K562 (cell line): ENCODE measurements around the gene PRM3. TPM values are rescaled to one million over a fixed set of nuclear protein-coding genes. Genes with fewer than 3 reads are reported as not detected.

Experiments used
- BRCA1 ChIP-seq, 2 experiments: fragments of 450-650 bp in 1 of 2; sonication (generic) in 1 of 2; formaldehyde crosslinking in 1 of 2; IDR thresholded peaks; 2 replicates each; pipeline versions ENCODE4 v1.5.0 to v1.6.1; 2017 to 2020; ENCODE audit warnings: mild to moderate bottlenecking in 1 of 2, missing genetic modification reagents in 1 of 2
- BRD9 ChIP-seq: fragments of 450-650 bp; IDR thresholded peaks from 2 replicates; pipeline ENCODE4 v1.6.1; 2018; ENCODE audit warnings: low read depth; ENCODE audit not compliant: partially characterized antibody
- CBX3 ChIP-seq, 2 experiments: IDR thresholded peaks; 1 replicate in 1 of 2; 2 replicates in 1 of 2; pipeline ENCODE4 v1.6.1; 2012; ENCODE audit warnings: inconsistent platforms in 2 of 2, low read length in 2 of 2, borderline replicate concordance in 1 of 2, control low read depth in 1 of 2
- ESRRA ChIP-seq: fragments of 450-650 bp; IDR thresholded peaks from 2 replicates; pipeline ENCODE4 v1.6.1; 2014; ENCODE audit warnings: low read depth, mild to moderate bottlenecking, moderate library complexity, borderline replicate concordance
- KDM4B ChIP-seq, 2 experiments: fragments of 450-650 bp in 1 of 2; sonication (generic) in 1 of 2; IDR thresholded peaks; 2 replicates each; pipeline ENCODE4 v1.6.1; 2016 to 2017; ENCODE audit warnings: borderline replicate concordance in 2 of 2, antibody characterized with exemption in 1 of 2, low read depth in 1 of 2, mild to moderate bottlenecking in 1 of 2
- PHF21A ChIP-seq: fragments of 450-650 bp; IDR thresholded peaks from 2 replicates; pipeline ENCODE4 v1.6.1; 2017; ENCODE audit warnings: low read depth, borderline replicate concordance
- PHTF2 ChIP-seq: fragments of 250-450 bp; sonication (Bioruptor Pico); IDR thresholded peaks from 2 replicates; pipeline ENCODE4 v1.5.0; 2021; ENCODE audit warnings: mild to moderate bottlenecking
- POLR2B ChIP-seq: fragments of 450-650 bp; IDR thresholded peaks from 2 replicates; pipeline ENCODE4 v1.6.1; 2018; ENCODE audit warnings: low read depth; ENCODE audit not compliant: partially characterized antibody
- ZFP1 ChIP-seq: fragments of 450-650 bp; formaldehyde crosslinking; IDR thresholded peaks from 2 replicates; pipeline ENCODE4 v1.4.0; 2020; ENCODE audit warnings: mild to moderate bottlenecking, mixed read lengths
- ZNF146 ChIP-seq: IDR thresholded peaks from one replicate; pipeline ENCODE4 v1.6.1; 2018; ENCODE audit warnings: missing compliant biosample characterization; ENCODE audit not compliant: unreplicated experiment
- ZNF197 ChIP-seq: fragments of 200-800 bp; sonication (Bioruptor generic); IDR thresholded peaks from 2 replicates; pipeline ENCODE4 v1.6.1; 2016; ENCODE audit warnings: low read depth, missing genetic modification characterization, missing compliant biosample characterization
- polyA plus RNA-seq, 8 experiments: library from polyadenylated mRNA; depleted of rRNA in 4 of 8; stranded (reverse) in 5 of 8; unstranded in 3 of 8; fragments of >200 nt; fragmentation: Nextera tagmentation in 2 of 8; fragmentation: Illumina TruSeq in 1 of 8; extraction: Ambion mirVana in 2 of 8; extraction: Trizol in 1 of 8; gene quantifications; 2 replicates each; pipeline versions ENCODE4 v1.2.1 to v1.2.3, GENCODE V29; 2011 to 2014; ENCODE audit warnings: inconsistent platforms in 1 of 8, missing spikeins in 1 of 8
- total RNA-seq, 7 experiments: library from RNA; depleted of rRNA in 6 of 7; stranded (reverse); fragments of >200 nt in 6 of 7; fragmentation: Illumina TruSeq in 2 of 7; extraction: Trizol in 2 of 7; gene quantifications; 2 replicates each; pipeline versions ENCODE4 v1.2.1 to v1.2.3, GENCODE V29; 2011 to 2021; ENCODE audit warnings: low replicate concordance in 1 of 7
- TF ChIP-seq, protein P1 (sequence below): fragments of 200-800 bp; sonication (Bioruptor generic); IDR thresholded peaks from 2 replicates; pipeline ENCODE4 v1.6.1; 2017; ENCODE audit warnings: missing genetic modification characterization, missing compliant biosample characterization
- TF ChIP-seq, protein P2 (sequence below), 3 experiments: fragments of 200-800 bp in 1 of 3; sonication (Bioruptor generic) in 1 of 3; sonication (generic) in 1 of 3; formaldehyde crosslinking in 1 of 3; IDR thresholded peaks; 2 replicates each; pipeline versions ENCODE4 v1.6.1 to v1.8.0; 2016 to 2022; ENCODE audit warnings: mild to moderate bottlenecking in 2 of 3, missing compliant biosample characterization in 2 of 3, missing genetic modification characterization in 2 of 3, missing genetic modification reagents in 1 of 3
- TF ChIP-seq, protein P3 (sequence below), 2 experiments: fragments of 450-650 bp; formaldehyde crosslinking in 1 of 2; IDR thresholded peaks; 2 replicates each; pipeline versions ENCODE4 v1.4.0 to v1.6.1; 2014 to 2020; ENCODE audit warnings: mild to moderate bottlenecking in 2 of 2, borderline replicate concordance in 1 of 2, low read depth in 1 of 2

The PRM3 gene
- total and polyA plus RNA-seq, 9 of the 15 experiments (the other 6 are each of a cell fraction or from before 2014, with no cell fraction given) = not detected

DNA sequence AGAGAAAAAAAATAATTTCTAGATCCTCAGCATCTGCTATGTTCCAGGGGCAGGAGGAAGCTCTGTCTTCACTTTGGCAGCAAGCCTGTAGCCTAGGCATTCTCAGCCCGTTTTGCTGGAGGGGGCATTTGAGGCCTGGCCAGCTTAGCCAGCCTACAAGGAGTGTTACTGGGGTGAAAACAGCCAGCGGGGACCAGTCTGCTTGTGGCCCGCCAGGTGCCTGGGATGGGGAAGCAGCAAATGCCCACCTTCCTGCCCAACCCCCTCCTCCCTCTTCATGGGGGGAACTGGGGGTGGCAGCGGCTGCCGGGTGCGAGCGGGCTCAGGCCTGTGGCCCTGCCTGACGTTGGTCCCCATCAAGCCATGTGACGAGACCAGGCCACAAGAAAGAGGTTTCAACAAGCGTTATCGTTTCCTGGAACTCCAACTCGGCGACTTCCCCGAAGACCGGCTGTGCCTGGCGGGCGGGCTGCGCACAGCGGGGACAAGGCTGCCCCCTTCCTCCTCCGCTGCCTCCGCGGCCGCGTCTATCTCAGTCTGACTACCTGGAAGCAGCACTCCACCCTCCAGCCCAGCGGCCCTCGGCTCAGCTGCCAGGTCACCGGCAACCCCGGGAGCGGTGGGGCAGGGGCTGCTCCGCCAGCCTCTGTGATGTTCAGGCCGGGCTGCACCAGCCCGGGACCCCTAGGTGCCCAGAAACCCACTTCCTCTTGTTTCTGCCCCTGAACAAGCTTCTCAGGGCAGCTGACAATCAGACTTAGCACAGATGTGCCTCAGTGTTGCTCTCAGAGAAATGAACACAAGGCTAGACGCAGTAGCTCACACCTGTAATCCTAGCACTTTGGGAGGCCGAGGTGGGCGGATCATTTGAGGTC is 40.3 kb downstream of the PRM3 start (continued):
- TF ChIP-seq, protein P1, sequence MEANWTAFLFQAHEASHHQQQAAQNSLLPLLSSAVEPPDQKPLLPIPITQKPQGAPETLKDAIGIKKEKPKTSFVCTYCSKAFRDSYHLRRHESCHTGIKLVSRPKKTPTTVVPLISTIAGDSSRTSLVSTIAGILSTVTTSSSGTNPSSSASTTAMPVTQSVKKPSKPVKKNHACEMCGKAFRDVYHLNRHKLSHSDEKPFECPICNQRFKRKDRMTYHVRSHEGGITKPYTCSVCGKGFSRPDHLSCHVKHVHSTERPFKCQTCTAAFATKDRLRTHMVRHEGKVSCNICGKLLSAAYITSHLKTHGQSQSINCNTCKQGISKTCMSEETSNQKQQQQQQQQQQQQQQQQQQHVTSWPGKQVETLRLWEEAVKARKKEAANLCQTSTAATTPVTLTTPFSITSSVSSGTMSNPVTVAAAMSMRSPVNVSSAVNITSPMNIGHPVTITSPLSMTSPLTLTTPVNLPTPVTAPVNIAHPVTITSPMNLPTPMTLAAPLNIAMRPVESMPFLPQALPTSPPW (CRISPR knock-in tag) = peak; percentile 67
- TF ChIP-seq ESRRA (peak; percentile 43; the same call in 1 of the 2 replicates), ZNF197 (CRISPR knock-in tag) (peak; percentile 84; the same call in 1 of the 2 replicates), KDM4B (IDR thresholded peaks at IDR 0.05; ENCODE audit: borderline replicate concordance in 2 of 2, low read depth in 1 of 2) (peak in 1 of 2 experiments; percentile 61; a peak in 1 of 4 replicates), POLR2B (no peak), CBX3 (IDR thresholded peaks at IDR 0.05; ENCODE audit: borderline replicate concordance in 1 of 2, low read length in 2 of 2) (peak in 1 of 2 experiments; percentile 42; a peak in 1 of 3 replicates), PHTF2 (CRISPR knock-in tag) (0 out of 2 replicates have a peak, but pooled peaks have one; percentile 67), ZNF146 (CRISPR knock-in tag) (no peak), BRD9 (peak; percentile 86), PHF21A (no peak), ZFP1 (CRISPR knock-in tag) (no peak), BRCA1 (IDR thresholded peaks at IDR 0.05) (no peak), BRCA1 (CRISPR knock-in tag; IDR thresholded peaks at IDR 0.05) (no peak)
- TF ChIP-seq, protein P2, sequence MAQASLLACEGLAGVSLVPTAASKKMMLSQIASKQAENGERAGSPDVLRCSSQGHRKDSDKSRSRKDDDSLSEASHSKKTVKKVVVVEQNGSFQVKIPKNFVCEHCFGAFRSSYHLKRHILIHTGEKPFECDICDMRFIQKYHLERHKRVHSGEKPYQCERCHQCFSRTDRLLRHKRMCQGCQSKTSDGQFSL (CRISPR knock-in tag; IDR thresholded peaks at IDR 0.05) = no peak
- TF ChIP-seq, protein P2 (tag; IDR thresholded peaks at IDR 0.05) = peak in 1 of 2 experiments; percentile 81; a peak in 2 of 4 replicates
- TF ChIP-seq, protein P3, sequence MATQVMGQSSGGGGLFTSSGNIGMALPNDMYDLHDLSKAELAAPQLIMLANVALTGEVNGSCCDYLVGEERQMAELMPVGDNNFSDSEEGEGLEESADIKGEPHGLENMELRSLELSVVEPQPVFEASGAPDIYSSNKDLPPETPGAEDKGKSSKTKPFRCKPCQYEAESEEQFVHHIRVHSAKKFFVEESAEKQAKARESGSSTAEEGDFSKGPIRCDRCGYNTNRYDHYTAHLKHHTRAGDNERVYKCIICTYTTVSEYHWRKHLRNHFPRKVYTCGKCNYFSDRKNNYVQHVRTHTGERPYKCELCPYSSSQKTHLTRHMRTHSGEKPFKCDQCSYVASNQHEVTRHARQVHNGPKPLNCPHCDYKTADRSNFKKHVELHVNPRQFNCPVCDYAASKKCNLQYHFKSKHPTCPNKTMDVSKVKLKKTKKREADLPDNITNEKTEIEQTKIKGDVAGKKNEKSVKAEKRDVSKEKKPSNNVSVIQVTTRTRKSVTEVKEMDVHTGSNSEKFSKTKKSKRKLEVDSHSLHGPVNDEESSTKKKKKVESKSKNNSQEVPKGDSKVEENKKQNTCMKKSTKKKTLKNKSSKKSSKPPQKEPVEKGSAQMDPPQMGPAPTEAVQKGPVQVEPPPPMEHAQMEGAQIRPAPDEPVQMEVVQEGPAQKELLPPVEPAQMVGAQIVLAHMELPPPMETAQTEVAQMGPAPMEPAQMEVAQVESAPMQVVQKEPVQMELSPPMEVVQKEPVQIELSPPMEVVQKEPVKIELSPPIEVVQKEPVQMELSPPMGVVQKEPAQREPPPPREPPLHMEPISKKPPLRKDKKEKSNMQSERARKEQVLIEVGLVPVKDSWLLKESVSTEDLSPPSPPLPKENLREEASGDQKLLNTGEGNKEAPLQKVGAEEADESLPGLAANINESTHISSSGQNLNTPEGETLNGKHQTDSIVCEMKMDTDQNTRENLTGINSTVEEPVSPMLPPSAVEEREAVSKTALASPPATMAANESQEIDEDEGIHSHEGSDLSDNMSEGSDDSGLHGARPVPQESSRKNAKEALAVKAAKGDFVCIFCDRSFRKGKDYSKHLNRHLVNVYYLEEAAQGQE (IDR thresholded peaks at IDR 0.05; ENCODE audit: borderline replicate concordance) = peak; percentile 78
- TF ChIP-seq, protein P3 (CRISPR knock-in tag; IDR thresholded peaks at IDR 0.05; ENCODE audit: low read depth) = peak; percentile 73; the same call in 1 of the 2 replicates
